Osteoblast (primary cell): ENCODE measurements around the gene SIM2. TPM values are rescaled to one million over a fixed set of nuclear protein-coding genes. Genes with fewer than 3 reads are reported as not detected.

Source experiments
- DNase-seq: peaks from one replicate; pipeline ENCODE4 v3.0.0; 2011; ENCODE audit warnings: low spot score, mixed read lengths; ENCODE audit not compliant: insufficient read length; ENCODE audit errors: missing footprints
- H2AFZ ChIP-seq: 2 replicates; pipeline ENCODE4 v1.6.0; 2011; ENCODE audit warnings: mild to moderate bottlenecking, low read length
- H3K27ac ChIP-seq: 2 replicates; pipeline ENCODE4 v1.5.1; 2011; ENCODE audit warnings: mild to moderate bottlenecking, low read depth, low read length, moderate library complexity
- H3K27me3 ChIP-seq: 2 replicates; pipeline ENCODE4 v1.6.0; 2012; ENCODE audit warnings: mild to moderate bottlenecking, control low read depth, inconsistent platforms, low read length, moderate library complexity; ENCODE audit not compliant: insufficient read depth
- H3K36me3 ChIP-seq: 2 replicates; pipeline ENCODE4 v1.5.1; 2011; ENCODE audit warnings: mild to moderate bottlenecking, low read length, control low read depth, moderate library complexity; ENCODE audit not compliant: insufficient read depth
- H3K4me1 ChIP-seq: 2 replicates; pipeline ENCODE4 v1.5.1; 2011; ENCODE audit warnings: mild to moderate bottlenecking, low read length, control low read depth, moderate library complexity; ENCODE audit not compliant: insufficient read depth
- H3K4me2 ChIP-seq: 2 replicates; pipeline ENCODE4 v1.6.0; 2011; ENCODE audit warnings: mild to moderate bottlenecking, low read length; ENCODE audit not compliant: insufficient read depth
- H3K4me3 ChIP-seq: fragments of 200-600 bp; sonication (generic); 3 replicates; pipeline ENCODE4 v1.5.1; 2012; ENCODE audit warnings: mild to moderate bottlenecking, low read length, inconsistent platforms; ENCODE audit not compliant: insufficient read depth
- H3K79me2 ChIP-seq: 2 replicates; pipeline ENCODE4 v1.6.0; 2012; ENCODE audit warnings: mild to moderate bottlenecking, low read length, control low read depth, inconsistent platforms; ENCODE audit not compliant: insufficient read depth
- H3K9me3 ChIP-seq: 2 replicates; pipeline ENCODE4 v1.5.1; 2011; ENCODE audit warnings: low read depth, low read length, control low read depth
- H4K20me1 ChIP-seq: 2 replicates; pipeline ENCODE4 v1.6.0; 2012; ENCODE audit warnings: mild to moderate bottlenecking, low read length, control low read depth; ENCODE audit not compliant: insufficient read depth
- CTCF ChIP-seq: IDR thresholded peaks from 2 replicates; pipeline ENCODE4 v1.5.1; 2011; ENCODE audit warnings: mild to moderate bottlenecking, low read depth, low read length, moderate library complexity; ENCODE audit errors: extremely low read depth
- total RNA-seq: library from RNA; depleted of rRNA; stranded (reverse); fragments of >200 nt; gene quantifications from 2 replicates; pipeline ENCODE4 v1.2.3, GENCODE V29; 2012

Gene SIM2
- total RNA-seq, 1 donor, result 3.6 TPM

GRCh38 chr21:36734367-36735200 is 35.7 kb downstream of the SIM2 start:
- H2AFZ ChIP-seq, result no peak overlapping the region
- H3K36me3 ChIP-seq, result no peaks in the 10 kb centered on the region
- TF ChIP-seq CTCF, result no peak
- no peaks in the 10 kb centered on the region for H3K79me2 ChIP-seq
- H3K27ac ChIP-seq, result no peak overlapping the region
- no peaks in the 10 kb centered on the region for H3K4me1 ChIP-seq
- H4K20me1 ChIP-seq, result no peaks in the 10 kb centered on the region
- DNase-seq, result no peak
- H3K9me3 ChIP-seq, result no peaks in the 10 kb centered on the region
- no peak overlapping the region for H3K4me3 ChIP-seq
- no peak overlapping the region for H3K4me2 ChIP-seq
- no peaks in the 10 kb centered on the region for H3K27me3 ChIP-seq

- H4K20me1 ChIP-seq, result no peaks in the 10 kb centered on the region
- no peak overlapping the region for H3K27ac ChIP-seq
- H3K4me3 ChIP-seq, result no peak overlapping the region
- TF ChIP-seq CTCF, result no peak
- no peaks in the 10 kb centered on the region for H3K4me1 ChIP-seq
- no peaks in the 10 kb centered on the region for H3K79me2 ChIP-seq
- H3K36me3 ChIP-seq, result no peaks in the 10 kb centered on the region
- no peaks in the 10 kb centered on the region for H3K9me3 ChIP-seq
- no peak for DNase-seq
- no peak overlapping the region for H3K4me2 ChIP-seq
- no peaks in the 10 kb centered on the region for H3K27me3 ChIP-seq
- no peak overlapping the region for H2AFZ ChIP-seq
Observed at GRCh38 chr21:36735201-36735515, 36.2 kb downstream of the SIM2 start.

- H3K4me1 ChIP-seq, result no peaks in the 10 kb centered on the region
- no peak overlapping the region for H3K4me3 ChIP-seq
- no peak overlapping the region for H3K4me2 ChIP-seq
- H3K27ac ChIP-seq, result no peak overlapping the region
- no peaks in the 10 kb centered on the region for H3K9me3 ChIP-seq
- no peak overlapping the region for H2AFZ ChIP-seq
- DNase-seq, result no peak
- no peaks in the 10 kb centered on the region for H4K20me1 ChIP-seq
- H3K27me3 ChIP-seq, result no peaks in the 10 kb centered on the region
- no peak for TF ChIP-seq CTCF
- H3K79me2 ChIP-seq, result no peaks in the 10 kb centered on the region
- no peaks in the 10 kb centered on the region for H3K36me3 ChIP-seq
Observed at GRCh38 chr21:36735724-36736320, 36.9 kb downstream of the SIM2 start.

GRCh38 chr21:36738489-36739126 is 39.7 kb downstream of the SIM2 start:
- no peak overlapping the region for H3K4me2 ChIP-seq
- no peaks in the 10 kb centered on the region for H3K4me1 ChIP-seq
- no peak for TF ChIP-seq CTCF
- no peaks in the 10 kb centered on the region for H3K27me3 ChIP-seq
- no peak overlapping the region for H2AFZ ChIP-seq
- H3K27ac ChIP-seq, result no peak overlapping the region
- no peak overlapping the region for H3K4me3 ChIP-seq
- H3K9me3 ChIP-seq, result no peaks in the 10 kb centered on the region
- no peaks in the 10 kb centered on the region for H4K20me1 ChIP-seq
- no peaks in the 10 kb centered on the region for H3K79me2 ChIP-seq
- no peaks in the 10 kb centered on the region for H3K36me3 ChIP-seq
- DNase-seq, result no peak
